NCI-H128 (cell line): ENCODE data around the gene RHOJ.
"Not testable (repeated sequence)": the region's sequence is repeated elsewhere in the genome, so short reads cannot be mapped to it uniquely, and the experiment has no call there.

Source experiments
- DNase-seq: peaks from one replicate; lab custom pipeline; 2025; ENCODE audit not compliant: unreplicated experiment; lab: John Stamatoyannopoulos, UW

Gene RHOJ

DNA sequence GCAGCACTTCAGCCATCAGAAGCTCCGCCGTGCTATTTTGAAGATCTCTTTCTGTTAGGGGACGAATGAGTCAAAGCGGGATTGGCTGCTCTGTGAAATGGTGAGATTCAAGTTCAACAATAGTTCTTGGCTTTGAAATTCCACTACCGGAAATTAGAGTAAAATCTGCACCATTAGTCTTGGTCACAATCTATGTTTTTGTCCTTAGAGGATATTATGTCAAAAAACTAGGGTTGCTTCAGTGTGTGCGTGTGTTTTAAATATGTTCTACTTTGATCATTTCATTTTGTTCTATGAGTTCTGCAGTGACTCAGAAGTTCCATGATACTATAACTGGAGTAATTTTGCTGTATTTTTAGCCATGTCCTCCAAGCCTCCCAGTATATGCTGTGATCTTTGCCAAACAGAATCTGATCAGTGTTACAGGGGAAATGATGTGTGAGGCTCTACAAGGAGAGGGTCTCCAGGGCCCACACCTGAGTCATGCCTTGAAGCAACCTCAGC, 91.9 kb downstream of the RHOJ start:
- no peak for DNase-seq

DNA sequence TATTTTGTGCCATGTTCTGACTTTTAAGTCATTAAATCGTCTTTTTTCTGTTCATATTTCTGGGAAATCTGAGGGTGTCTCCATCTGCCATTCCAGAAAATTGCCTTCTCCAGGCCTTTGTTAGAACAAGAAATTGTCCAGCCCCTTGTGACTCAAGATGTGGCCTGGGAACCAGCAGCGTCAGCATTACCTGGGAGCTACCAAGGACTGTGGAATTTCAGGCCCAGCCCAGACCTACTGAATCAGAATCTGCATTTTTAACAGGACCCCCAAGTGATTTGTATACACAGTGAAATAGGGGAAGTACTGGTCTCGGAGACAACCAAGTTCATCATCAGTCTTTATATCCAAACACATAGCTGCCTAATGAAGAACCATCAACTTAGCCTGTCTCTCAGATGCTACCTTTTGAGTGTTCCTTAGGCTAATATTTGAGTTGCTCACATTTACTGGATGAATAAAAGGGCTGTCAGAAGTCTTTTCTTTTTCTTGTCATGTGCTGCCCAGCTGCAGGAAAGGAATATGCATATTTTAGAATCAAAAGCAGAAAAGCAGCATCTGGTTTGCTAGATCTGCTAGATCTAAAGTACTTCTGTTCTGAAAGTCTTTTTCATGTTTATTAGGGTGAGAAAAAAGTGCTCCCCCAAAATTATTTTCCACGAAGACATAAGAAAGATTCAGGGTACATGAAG, 93.3 kb downstream of the RHOJ start:
- DNase-seq = no peak

- no peak for DNase-seq
These were observed 95.3 kb downstream of the RHOJ start for GRCh38 chr14:63299351-63300110.

DNA sequence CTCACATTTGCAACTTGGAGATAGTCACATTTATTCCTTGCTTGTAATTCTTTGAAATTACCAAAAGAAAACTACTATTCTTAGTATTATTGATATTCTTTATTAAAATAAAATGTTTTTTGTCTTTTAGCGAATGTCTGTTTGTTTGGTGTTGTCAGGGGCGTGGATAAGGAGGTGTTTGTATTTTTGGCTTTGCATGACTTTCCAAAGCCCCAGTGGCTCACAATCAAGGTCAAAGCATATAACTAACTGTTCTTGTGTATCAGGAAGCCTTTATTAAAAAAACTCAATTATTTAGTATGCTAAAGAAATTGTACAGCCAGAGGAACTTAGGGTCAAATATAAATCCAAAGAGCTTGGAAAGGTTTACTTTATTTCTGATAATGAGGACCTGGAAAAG, 96.6 kb downstream of the RHOJ start:
- DNase-seq = no peak

DNA sequence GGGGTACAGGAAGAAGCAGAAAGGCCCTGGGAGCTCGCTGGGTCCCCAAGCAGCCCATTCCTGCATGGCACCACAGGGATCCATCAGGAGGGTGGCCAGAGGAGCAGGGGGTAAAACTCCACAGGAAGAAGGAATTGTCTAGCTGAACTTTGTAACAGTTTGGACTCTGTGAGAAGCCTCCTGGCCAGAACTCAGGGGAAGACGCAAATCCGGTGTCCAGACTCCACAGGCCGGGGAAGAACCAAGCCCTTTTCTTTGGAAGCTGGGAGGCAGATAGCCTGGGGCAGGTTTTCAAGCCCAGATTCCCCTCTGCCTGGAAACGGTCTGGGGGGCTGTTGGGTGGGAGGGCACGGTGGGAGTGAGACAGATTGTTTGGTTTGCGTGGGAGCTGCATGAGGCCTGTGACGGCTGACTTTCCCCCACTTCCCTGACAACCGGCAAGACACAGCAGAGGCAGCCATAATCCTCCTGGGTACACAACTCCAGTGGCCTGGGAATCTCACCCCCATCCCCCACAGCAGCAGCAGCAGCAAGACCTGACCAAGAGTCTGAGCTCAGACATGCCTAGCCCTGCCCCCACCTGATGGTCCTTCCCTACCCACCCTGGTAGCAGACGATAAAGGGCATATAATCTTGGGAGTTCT, 97.8 kb downstream of the RHOJ start:
- DNase-seq = no peak

DNA sequence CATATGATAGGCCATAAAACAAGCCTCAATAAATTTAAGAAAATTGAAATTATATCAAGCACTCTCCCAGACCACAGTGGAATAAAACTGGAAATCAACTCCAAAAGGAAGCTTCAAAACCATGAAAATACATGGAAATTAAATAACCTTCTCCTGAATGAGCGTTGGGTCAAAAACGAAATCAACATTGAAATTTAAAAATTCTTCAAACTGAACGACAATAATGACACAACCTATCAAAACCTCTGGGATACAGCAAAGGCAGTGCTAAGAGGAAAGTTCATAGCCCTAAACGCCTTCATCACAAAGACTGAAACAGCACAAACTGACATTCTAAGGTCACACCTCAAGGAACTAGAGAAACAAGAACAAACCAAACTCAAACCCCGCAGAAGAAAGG, 100.2 kb downstream of the RHOJ start:
- not testable (repeated sequence) for DNase-seq

- DNase-seq = no peak
These were observed 104.6 kb downstream of the RHOJ start for GRCh38 chr14:63308723-63309317.

GRCh38 chr14:63318835-63319234, 114.6 kb downstream of the RHOJ start, which contains the start of gene GPHB5:
GPHB5 (minus strand) TSS chr14:63318935; CDS start chr14:63317849, 1,086 bp downstream.
- no peak for DNase-seq

GRCh38 chr14:63322472-63322871, 118.2 kb downstream of the RHOJ start:
- no peak for DNase-seq

- no peak for DNase-seq
These were observed 118.8 kb downstream of the RHOJ start for GRCh38 chr14:63322897-63323573.

DNA sequence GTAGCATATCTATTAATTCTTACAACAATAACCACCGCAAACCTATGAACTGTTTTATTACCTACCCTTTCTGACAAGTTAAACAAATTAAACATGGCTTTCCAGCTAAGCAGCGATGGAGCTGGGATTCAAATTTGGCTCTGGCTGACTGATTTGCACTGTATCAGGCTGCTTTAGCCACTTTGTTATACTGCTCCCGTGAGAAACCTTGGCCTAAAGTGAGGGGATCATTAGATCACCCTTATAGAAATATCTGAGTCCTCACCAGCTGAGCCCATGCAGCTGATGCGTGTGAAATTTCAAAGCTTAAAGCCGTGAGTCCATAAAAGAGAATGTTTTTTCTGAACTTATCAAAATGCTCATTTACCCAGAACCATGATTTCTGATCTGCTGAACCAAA, 122.6 kb downstream of the RHOJ start:
- no peak for DNase-seq

- no peak for DNase-seq
These were observed 124.8 kb downstream of the RHOJ start for GRCh38 chr14:63328787-63329737.

DNA sequence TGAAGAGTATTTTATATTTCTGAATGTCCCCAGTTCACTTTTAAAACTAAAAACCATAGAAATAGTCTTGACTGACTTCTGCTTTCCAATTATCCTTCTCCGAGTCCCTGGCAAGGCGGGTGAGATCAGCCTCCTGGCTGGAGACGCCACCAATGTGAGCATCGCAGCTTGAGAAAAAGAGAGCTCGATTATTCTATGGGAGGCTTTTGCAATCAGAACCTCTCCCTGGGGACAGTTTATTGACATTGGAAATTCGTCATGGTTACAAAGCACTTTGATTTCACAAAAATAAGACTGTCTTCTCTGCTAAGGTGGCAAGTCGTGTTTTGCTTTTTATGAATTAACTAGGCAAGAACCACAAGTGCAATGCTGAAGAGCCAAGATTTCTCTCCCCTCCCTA, 138.1 kb downstream of the RHOJ start:
- no peak for DNase-seq
